HG02623 (cell line): ENCODE measurements around the gene ADAT1.

Source experiments
- ATAC-seq: cut with Tn5 transposase; IDR thresholded peaks from one replicate; pipeline ENCODE4 v1.9.1; 2021; ENCODE audit warnings: moderate library complexity; ENCODE audit not compliant: unreplicated experiment

Gene ADAT1

GRCh38 chr16:75622761-75623605 lies at the start of gene ADAT1:
ADAT1 (minus strand) TSS chr16:75623281; CDS start chr16:75620799, 2,482 bp downstream.
- ATAC-seq: peak; percentile 97

GRCh38 chr16:75667503-75667902 lies 44.4 kb upstream of the ADAT1 start:
- ATAC-seq: no peak

GRCh38 chr16:75660726-75661302 lies 37.7 kb upstream of the ADAT1 start:
- no peak for ATAC-seq

GRCh38 chr16:75660321-75660720 lies 37.2 kb upstream of the ADAT1 start:
- ATAC-seq: no peak

GRCh38 chr16:75658175-75658574 lies 35.1 kb upstream of the ADAT1 start:
- no peak for ATAC-seq

GRCh38 chr16:75653922-75654321 lies 30.8 kb upstream of the ADAT1 start:
- no peak for ATAC-seq

- peak; percentile 28 for ATAC-seq
Observed at GRCh38 chr16:75648265-75649076, 25.4 kb upstream of the ADAT1 start.

GRCh38 chr16:75647492-75648264 lies 24.6 kb upstream of the ADAT1 start, which contains the start of the genes KARS1 and TERF2IP:
KARS1 (minus strand) TSS chr16:75647665; CDS start chr16:75647639, 26 bp downstream.
TERF2IP (plus strand) TSS chr16:75647773; CDS start chr16:75647883, 110 bp downstream.
- peak; percentile 79 for ATAC-seq

GRCh38 chr16:75647112-75647491 lies 24.0 kb upstream of the ADAT1 start:
- ATAC-seq: peak; percentile 14

- ATAC-seq: no peak
Observed at GRCh38 chr16:75644240-75645012, 21.3 kb upstream of the ADAT1 start.

GRCh38 chr16:75640598-75640997 lies 17.5 kb upstream of the ADAT1 start:
- ATAC-seq: no peak

- ATAC-seq: no peak
Observed at GRCh38 chr16:75635036-75635435, 12.0 kb upstream of the ADAT1 start.

GRCh38 chr16:75632857-75633256 lies 9.8 kb upstream of the ADAT1 start:
- ATAC-seq: no peak

GRCh38 chr16:75630052-75630451 lies 7.0 kb upstream of the ADAT1 start:
- ATAC-seq: no peak

GRCh38 chr16:75629132-75629531 lies 6.1 kb upstream of the ADAT1 start:
- no peak for ATAC-seq

- ATAC-seq: no peak
Observed at GRCh38 chr16:75628351-75628750, 5.3 kb upstream of the ADAT1 start.

GRCh38 chr16:75627851-75628250 lies 4.8 kb upstream of the ADAT1 start:
- no peak for ATAC-seq

- no peak for ATAC-seq
Observed at GRCh38 chr16:75626806-75627205, 3.7 kb upstream of the ADAT1 start.

- ATAC-seq: no peak
Observed at GRCh38 chr16:75624921-75625334, 1.8 kb upstream of the ADAT1 start.

GRCh38 chr16:75621170-75621477 lies 2.0 kb downstream of the ADAT1 start:
- no peak for ATAC-seq
